HEK293 (cell line): Measurements from ENCODE around the gene MED10.

Source experiments
- CTCF ChIA-PET: fragments of 350-600 bp; formaldehyde crosslinking; extraction: SDS; loops from one replicate; lab custom pipeline; 2021; ENCODE audit warnings: antibody characterized with exemption; lab: Yijun Ruan, JAX
- POLR2A ChIA-PET: fragments of 300-600 bp; formaldehyde crosslinking; extraction: SDS; loops from one replicate; lab custom pipeline; 2020; ENCODE audit warnings: antibody characterized with exemption, inconsistent platforms; lab: Yijun Ruan, JAX
- H3K27ac ChIP-seq: fragments of 200-500 bp; sonication (Bioruptor generic); 2 replicates; pipeline ENCODE4 v1.5.1; 2014; ENCODE audit warnings: low read depth, low read length, control low read depth, inconsistent platforms; ENCODE audit errors: extremely low read depth
- H3K36me3 ChIP-seq, 2 experiments: fragments of 200-500 bp in 1 of 2; sonication (Bioruptor generic) in 1 of 2; 1 replicate in 1 of 2; 2 replicates in 1 of 2; pipeline ENCODE4 v1.5.1; 2014 to 2017; ENCODE audit warnings: inconsistent platforms in 2 of 2, low read length in 2 of 2; ENCODE audit not compliant: control insufficient read depth in 2 of 2, insufficient read depth in 1 of 2
- H3K4me1 ChIP-seq: fragments of 200-500 bp; sonication (Bioruptor generic); 2 replicates; pipeline ENCODE4 v1.5.1; 2014; ENCODE audit warnings: mild to moderate bottlenecking, low read length, inconsistent platforms; ENCODE audit not compliant: control insufficient read depth, insufficient read depth
- H3K4me3 ChIP-seq: 2 replicates; pipeline ENCODE4 v1.5.1; 2011; ENCODE audit warnings: low read depth, mild to moderate bottlenecking, control low read depth, low read length, moderate library complexity
- H3K9me3 ChIP-seq: fragments of 200-500 bp; sonication (Bioruptor generic); 2 replicates; pipeline ENCODE4 v1.5.1; 2014; ENCODE audit warnings: low read depth, low read length, inconsistent platforms; ENCODE audit not compliant: control insufficient read depth, insufficient read depth
- BCL11A ChIP-seq: fragments of 450-650 bp; formaldehyde crosslinking; IDR thresholded peaks from 2 replicates; pipeline ENCODE4 v1.5.1; 2016; ENCODE audit warnings: low read depth, missing biosample characterization, missing genetic modification characterization
- GLIS2 ChIP-seq: fragments of 450-650 bp; formaldehyde crosslinking; IDR thresholded peaks from 2 replicates; pipeline ENCODE4 v1.5.1; 2016; ENCODE audit warnings: missing biosample characterization, missing genetic modification characterization
- KLF1 ChIP-seq: fragments of 450-650 bp; formaldehyde crosslinking; IDR thresholded peaks from 2 replicates; pipeline ENCODE4 v1.5.1; 2016; ENCODE audit warnings: missing biosample characterization, missing genetic modification characterization
- KLF8 ChIP-seq: fragments of 450-650 bp; formaldehyde crosslinking; IDR thresholded peaks from 2 replicates; pipeline ENCODE4 v1.5.1; 2016; ENCODE audit warnings: missing biosample characterization, missing genetic modification characterization
- SALL2 ChIP-seq: fragments of 450-650 bp; formaldehyde crosslinking; IDR thresholded peaks from 2 replicates; pipeline ENCODE4 v1.5.0; 2017; ENCODE audit warnings: missing biosample characterization, mild to moderate bottlenecking, missing genetic modification characterization, borderline replicate concordance
- SCRT2 ChIP-seq: fragments of 450-650 bp; formaldehyde crosslinking; IDR thresholded peaks from 2 replicates; pipeline ENCODE4 v1.5.1; 2016; ENCODE audit warnings: missing biosample characterization, missing genetic modification characterization
- ZBTB1 ChIP-seq: fragments of 450-650 bp; formaldehyde crosslinking; IDR thresholded peaks from 2 replicates; pipeline ENCODE4 v1.5.1; 2016; ENCODE audit warnings: missing biosample characterization, missing genetic modification characterization
- ZIC2 ChIP-seq: fragments of 450-650 bp; formaldehyde crosslinking; IDR thresholded peaks from 2 replicates; pipeline ENCODE4 v1.5.1; 2016; ENCODE audit warnings: missing biosample characterization, missing genetic modification characterization
- ZNF138 ChIP-seq: fragments of 450-650 bp; formaldehyde crosslinking; IDR thresholded peaks from 2 replicates; pipeline ENCODE4 v1.5.1; 2016; ENCODE audit warnings: missing biosample characterization, missing genetic modification characterization, borderline replicate concordance
- ZNF140 ChIP-seq: fragments of 450-650 bp; formaldehyde crosslinking; IDR thresholded peaks from 2 replicates; pipeline ENCODE4 v1.5.1; 2016; ENCODE audit warnings: missing biosample characterization, missing genetic modification characterization
- ZNF341 ChIP-seq: fragments of 450-650 bp; formaldehyde crosslinking; IDR thresholded peaks from 2 replicates; pipeline ENCODE4; 2016; ENCODE audit warnings: low read depth, missing biosample characterization, missing genetic modification characterization
- ZNF366 ChIP-seq: fragments of 450-650 bp; formaldehyde crosslinking; conservative IDR thresholded peaks from 2 replicates; pipeline ENCODE4 v1.5.1; 2016; ENCODE audit warnings: missing biosample characterization, missing genetic modification characterization
- ZNF394 ChIP-seq: fragments of 450-650 bp; formaldehyde crosslinking; IDR thresholded peaks from 2 replicates; pipeline ENCODE4 v1.5.1; 2016; ENCODE audit warnings: missing biosample characterization, missing genetic modification characterization, mild to moderate bottlenecking, moderate library complexity, borderline replicate concordance
- ZNF416 ChIP-seq: fragments of 450-650 bp; formaldehyde crosslinking; IDR thresholded peaks from 2 replicates; pipeline ENCODE4 v1.5.1; 2016; ENCODE audit warnings: missing biosample characterization, missing genetic modification characterization
- ZNF423 ChIP-seq: fragments of 450-650 bp; formaldehyde crosslinking; IDR thresholded peaks from 2 replicates; pipeline ENCODE4 v1.5.1; 2016; ENCODE audit warnings: missing biosample characterization, missing genetic modification characterization
- ZNF473 ChIP-seq: fragments of 450-650 bp; formaldehyde crosslinking; IDR thresholded peaks from 2 replicates; pipeline ENCODE4 v1.5.1; 2017; ENCODE audit warnings: missing biosample characterization, missing genetic modification characterization
- ZNF518A ChIP-seq: fragments of 450-650 bp; formaldehyde crosslinking; conservative IDR thresholded peaks from 2 replicates; pipeline ENCODE4 v1.5.1; 2016; ENCODE audit warnings: low read depth, missing biosample characterization, missing genetic modification characterization
- ZNF558 ChIP-seq: fragments of 450-650 bp; formaldehyde crosslinking; IDR thresholded peaks from 2 replicates; pipeline ENCODE4 v1.5.1; 2016; ENCODE audit warnings: missing biosample characterization, missing genetic modification characterization
- ZNF677 ChIP-seq: fragments of 450-650 bp; IDR thresholded peaks from 2 replicates; pipeline ENCODE4 v1.5.0; 2018; ENCODE audit warnings: missing biosample characterization, mild to moderate bottlenecking, missing genetic modification characterization, moderate library complexity
- ZNF692 ChIP-seq: fragments of 450-650 bp; formaldehyde crosslinking; IDR thresholded peaks from 2 replicates; pipeline ENCODE4 v1.5.1; 2016; ENCODE audit warnings: missing biosample characterization, missing genetic modification characterization
- ZNF768 ChIP-seq: fragments of 450-650 bp; formaldehyde crosslinking; IDR thresholded peaks from 2 replicates; pipeline ENCODE4 v1.5.1; 2018; ENCODE audit warnings: missing biosample characterization, mild to moderate bottlenecking, missing genetic modification characterization
- ZNF792 ChIP-seq: fragments of 450-650 bp; formaldehyde crosslinking; IDR thresholded peaks from 2 replicates; pipeline ENCODE4 v1.5.1; 2016; ENCODE audit warnings: missing biosample characterization, missing genetic modification characterization
- TF ChIP-seq, protein P1 (sequence below): fragments of 450-650 bp; formaldehyde crosslinking; IDR thresholded peaks from 2 replicates; pipeline ENCODE4 v1.5.1; 2017; ENCODE audit warnings: missing biosample characterization, missing genetic modification characterization
- TF ChIP-seq, protein P2 (sequence below): fragments of 450-650 bp; formaldehyde crosslinking; IDR thresholded peaks from 2 replicates; pipeline ENCODE4 v1.5.1; 2016; ENCODE audit warnings: missing biosample characterization, missing genetic modification characterization

MED10 gene

DNA sequence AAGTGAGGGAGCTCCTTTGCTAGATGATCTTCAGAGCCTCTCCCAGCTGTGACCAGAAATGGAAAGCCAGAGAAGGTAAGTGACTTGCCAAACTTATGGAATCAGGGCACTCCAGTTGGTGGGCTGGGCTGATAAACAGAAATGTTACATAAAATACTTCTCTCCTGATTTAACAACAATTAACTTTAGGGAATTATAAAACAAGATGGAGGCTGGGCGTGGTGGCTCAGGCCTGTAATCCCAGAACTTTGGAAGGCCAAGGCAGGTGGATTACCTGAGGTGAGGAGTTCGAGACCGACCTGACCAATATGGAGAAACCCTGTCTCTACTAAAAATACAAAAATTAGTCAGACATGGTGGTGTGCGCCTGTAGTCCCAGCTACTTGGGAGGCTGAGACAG lies 899 bp upstream of the MED10 start:
- peaks cover 8% of the 10 kb centered on the region for H3K4me1 ChIP-seq
- ChIA-PET POLR2A (interaction anchor here (0.8 to 1.8 kb wide), 5 partner anchors 8 to 60 kb away, joined by 3 to 14 read pairs (median 4); no protein-coding TSS in a partner anchor), CTCF (interaction anchor here (0.7 kb wide), 2 partner anchors 9 to 22 kb away, joined by 3 read pairs; no protein-coding TSS in a partner anchor)
- H3K9me3 ChIP-seq, result no peaks in the 10 kb centered on the region
- peaks cover 27 to 30% of the 10 kb centered on the region in 2 experiments for H3K36me3 ChIP-seq
- H3K4me3 ChIP-seq, result no peak overlapping the region
- H3K27ac ChIP-seq, result 0 out of 2 replicates have a peak overlapping the region, but pooled peaks have one; percentile 38
- no peak for TF ChIP-seq ZNF140 (tag by site-specific recombination)
- TF ChIP-seq KLF1 (tag by site-specific recombination), result no peak
- TF ChIP-seq ZNF138 (tag by site-specific recombination), result no peak
- TF ChIP-seq ZNF518A (tag by site-specific recombination), result no peak
- TF ChIP-seq, protein P1, sequence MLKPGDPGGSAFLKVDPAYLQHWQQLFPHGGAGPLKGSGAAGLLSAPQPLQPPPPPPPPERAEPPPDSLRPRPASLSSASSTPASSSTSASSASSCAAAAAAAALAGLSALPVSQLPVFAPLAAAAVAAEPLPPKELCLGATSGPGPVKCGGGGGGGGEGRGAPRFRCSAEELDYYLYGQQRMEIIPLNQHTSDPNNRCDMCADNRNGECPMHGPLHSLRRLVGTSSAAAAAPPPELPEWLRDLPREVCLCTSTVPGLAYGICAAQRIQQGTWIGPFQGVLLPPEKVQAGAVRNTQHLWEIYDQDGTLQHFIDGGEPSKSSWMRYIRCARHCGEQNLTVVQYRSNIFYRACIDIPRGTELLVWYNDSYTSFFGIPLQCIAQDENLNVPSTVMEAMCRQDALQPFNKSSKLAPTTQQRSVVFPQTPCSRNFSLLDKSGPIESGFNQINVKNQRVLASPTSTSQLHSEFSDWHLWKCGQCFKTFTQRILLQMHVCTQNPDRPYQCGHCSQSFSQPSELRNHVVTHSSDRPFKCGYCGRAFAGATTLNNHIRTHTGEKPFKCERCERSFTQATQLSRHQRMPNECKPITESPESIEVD, result no peak
- TF ChIP-seq ZNF558 (tag by site-specific recombination), result no peak
- no peak for TF ChIP-seq SALL2
- no peak for TF ChIP-seq ZNF416 (tag by site-specific recombination)
- no peak for TF ChIP-seq ZNF792
- no peak for TF ChIP-seq ZNF366
- no peak for TF ChIP-seq ZIC2 (tag by site-specific recombination)
- no peak for TF ChIP-seq ZNF692 (tag by site-specific recombination)
- TF ChIP-seq ZNF423, result no peak

DNA sequence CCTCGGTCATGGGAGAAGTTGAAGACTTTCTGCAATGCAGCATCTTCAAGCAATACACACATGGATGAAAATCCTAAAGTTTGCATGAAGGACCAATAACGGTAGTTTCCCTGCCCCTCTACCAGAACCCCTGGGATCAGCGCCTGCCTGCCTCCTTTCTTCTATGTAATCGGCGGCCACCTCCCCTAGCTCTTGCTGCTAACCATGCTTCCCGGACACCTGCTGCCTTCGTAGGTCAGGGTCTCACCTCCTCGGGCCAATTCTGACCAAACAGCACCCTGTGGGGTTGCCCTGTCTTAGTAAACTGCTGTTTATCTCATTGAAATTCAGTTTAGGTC lies 388 bp upstream of the MED10 start:
- ChIA-PET CTCF (interaction anchor here (0.6 to 0.7 kb wide), 3 partner anchors 10 to 1486 kb away, joined by 3 read pairs; no protein-coding TSS in a partner anchor), POLR2A (interaction anchor here (0.6 to 1.8 kb wide), 18 partner anchors 8 to 957 kb away, joined by 3 to 14 read pairs (median 4); partner anchors contain the start of genes NSUN2, SRD5A1 and UBE2QL1)
- peak overlapping the region; percentile 41 for H3K4me3 ChIP-seq
- H3K36me3 ChIP-seq, result peaks cover 32 to 35% of the 10 kb centered on the region in 2 experiments
- H3K4me1 ChIP-seq, result peaks cover 8% of the 10 kb centered on the region
- H3K9me3 ChIP-seq, result no peaks in the 10 kb centered on the region
- 0 out of 2 replicates have a peak overlapping the region, but pooled peaks have one; percentile 38 for H3K27ac ChIP-seq
- TF ChIP-seq ZNF768 (no peak), ZBTB1 (tag by site-specific recombination) (0 out of 2 replicates have a peak, but pooled peaks have one; percentile 15), ZNF416 (tag by site-specific recombination) (no peak), BCL11A (no peak), GLIS2 (tag by site-specific recombination) (no peak), ZNF341 (tag by site-specific recombination) (peak; percentile 47), ZNF677 (no peak), ZNF473 (tag by site-specific recombination) (no peak), ZNF394 (tag by site-specific recombination) (no peak), SCRT2 (tag by site-specific recombination) (no peak; the same call in 1 of the 2 replicates), KLF8 (tag by site-specific recombination) (no peak), KLF1 (tag by site-specific recombination) (no peak)
- TF ChIP-seq, protein P2, sequence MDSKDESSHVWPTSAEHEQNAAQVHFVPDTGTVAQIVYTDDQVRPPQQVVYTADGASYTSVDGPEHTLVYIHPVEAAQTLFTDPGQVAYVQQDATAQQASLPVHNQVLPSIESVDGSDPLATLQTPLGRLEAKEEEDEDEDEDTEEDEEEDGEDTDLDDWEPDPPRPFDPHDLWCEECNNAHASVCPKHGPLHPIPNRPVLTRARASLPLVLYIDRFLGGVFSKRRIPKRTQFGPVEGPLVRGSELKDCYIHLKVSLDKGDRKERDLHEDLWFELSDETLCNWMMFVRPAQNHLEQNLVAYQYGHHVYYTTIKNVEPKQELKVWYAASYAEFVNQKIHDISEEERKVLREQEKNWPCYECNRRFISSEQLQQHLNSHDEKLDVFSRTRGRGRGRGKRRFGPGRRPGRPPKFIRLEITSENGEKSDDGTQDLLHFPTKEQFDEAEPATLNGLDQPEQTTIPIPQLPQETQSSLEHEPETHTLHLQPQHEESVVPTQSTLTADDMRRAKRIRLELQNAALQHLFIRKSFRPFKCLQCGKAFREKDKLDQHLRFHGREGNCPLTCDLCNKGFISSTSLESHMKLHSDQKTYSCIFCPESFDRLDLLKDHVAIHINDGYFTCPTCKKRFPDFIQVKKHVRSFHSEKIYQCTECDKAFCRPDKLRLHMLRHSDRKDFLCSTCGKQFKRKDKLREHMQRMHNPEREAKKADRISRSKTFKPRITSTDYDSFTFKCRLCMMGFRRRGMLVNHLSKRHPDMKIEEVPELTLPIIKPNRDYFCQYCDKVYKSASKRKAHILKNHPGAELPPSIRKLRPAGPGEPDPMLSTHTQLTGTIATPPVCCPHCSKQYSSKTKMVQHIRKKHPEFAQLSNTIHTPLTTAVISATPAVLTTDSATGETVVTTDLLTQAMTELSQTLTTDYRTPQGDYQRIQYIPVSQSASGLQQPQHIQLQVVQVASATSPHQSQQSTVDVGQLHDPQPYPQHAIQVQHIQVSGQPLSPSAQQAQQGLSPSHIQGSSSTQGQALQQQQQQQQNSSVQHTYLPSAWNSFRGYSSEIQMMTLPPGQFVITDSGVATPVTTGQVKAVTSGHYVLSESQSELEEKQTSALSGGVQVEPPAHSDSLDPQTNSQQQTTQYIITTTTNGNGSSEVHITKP (tag by site-specific recombination), result peak; percentile 64
